IMR-90 (cell line): ENCODE measurements around the gene GRPEL2. TPM values are rescaled to one million over a fixed set of nuclear protein-coding genes. Genes with fewer than 3 reads are reported as not detected.

Source experiments
- ATAC-seq: fragments of 200-7000 bp; cut with Tn5 transposase; 2 replicates; pipeline ENCODE4 v1.9.1; 2020; ENCODE audit warnings: low read depth, mild to moderate bottlenecking, moderate library complexity
- BruUV-seq: library from RNA; stranded (reverse); fragments of 400-500 nt; replicated peaks from 2 replicates; lab custom pipeline; 2021; lab: Mats Ljungman, UMichigan
- CTCF ChIA-PET: fragments of 300-600 bp; formaldehyde crosslinking; extraction: SDS; loops from one replicate; lab custom pipeline; 2021; ENCODE audit warnings: antibody characterized with exemption; lab: Yijun Ruan, JAX
- POLR2A ChIA-PET: fragments of 300-600 bp; sonication (Branson Sonifier 250); formaldehyde crosslinking; loops from one replicate; lab custom pipeline; 2022; ENCODE audit warnings: antibody characterized with exemption; ENCODE audit not compliant: unreplicated experiment; lab: Charles Lee
- DNase-seq: peaks from one replicate; pipeline ENCODE4 v3.0.0; 2013
- H2AFZ ChIP-seq: replicated peaks from 2 replicates; pipeline ENCODE3; 2013; ENCODE audit warnings: low read length, mild to moderate bottlenecking; ENCODE audit not compliant: poor library complexity
- H2AK5ac ChIP-seq: 2 replicates; pipeline ENCODE4 v1.6.1; 2013; ENCODE audit warnings: low read depth, low read length, inconsistent platforms
- H2AK9ac ChIP-seq: replicated peaks from 2 replicates; pipeline ENCODE3; 2013; ENCODE audit warnings: mild to moderate bottlenecking, low read depth, low read length, moderate library complexity; ENCODE audit not compliant: poor library complexity
- H2BK120ac ChIP-seq: 2 replicates; pipeline ENCODE4 v1.6.1; 2013; ENCODE audit warnings: low read depth, low read length, inconsistent platforms
- H2BK15ac ChIP-seq: 3 replicates; pipeline ENCODE4 v1.6.1; 2013; ENCODE audit warnings: low read depth, low read length, inconsistent platforms
- H2BK20ac ChIP-seq: 2 replicates; pipeline ENCODE4 v1.6.1; 2013; ENCODE audit warnings: low read depth, mild to moderate bottlenecking, inconsistent platforms, low read length, moderate library complexity
- H2BK5ac ChIP-seq: 2 replicates; pipeline ENCODE4 v1.6.1; 2013; ENCODE audit warnings: mild to moderate bottlenecking, low read depth, low read length, inconsistent platforms; ENCODE audit not compliant: poor library complexity, severe bottlenecking
- H3K14ac ChIP-seq: replicated peaks from 2 replicates; pipeline ENCODE4 v1.6.1; 2013; ENCODE audit warnings: low read depth, low read length, inconsistent platforms
- H3K18ac ChIP-seq: 2 replicates; pipeline ENCODE4 v1.6.1; 2013; ENCODE audit warnings: low read depth, low read length, control low read depth
- H3K23ac ChIP-seq: 2 replicates; pipeline ENCODE4 v1.6.1; 2013; ENCODE audit warnings: low read depth, low read length, inconsistent platforms
- H3K27ac ChIP-seq: 2 replicates; pipeline ENCODE4 v1.5.1; 2013; ENCODE audit warnings: mild to moderate bottlenecking, control low read depth, low read length; ENCODE audit not compliant: insufficient read depth
- H3K27me3 ChIP-seq: 2 replicates; pipeline ENCODE4 v1.6.1; 2013; ENCODE audit warnings: low read length; ENCODE audit not compliant: control insufficient read depth, insufficient read depth
- H3K36me3 ChIP-seq: 2 replicates; pipeline ENCODE4 v1.6.1; 2013; ENCODE audit warnings: low read length, mixed read lengths; ENCODE audit not compliant: control insufficient read depth, insufficient read depth
- H3K4ac ChIP-seq: 2 replicates; pipeline ENCODE4 v1.6.1; 2013; ENCODE audit warnings: low read depth, low read length, inconsistent platforms
- H3K4me1 ChIP-seq: 2 replicates; pipeline ENCODE4 v1.6.1; 2013; ENCODE audit warnings: low read length, mixed read lengths; ENCODE audit not compliant: control insufficient read depth, insufficient read depth
- H3K4me2 ChIP-seq: 2 replicates; pipeline ENCODE4 v1.6.1; 2013; ENCODE audit warnings: low read depth, mild to moderate bottlenecking, control low read depth, low read length, moderate library complexity
- H3K4me3 ChIP-seq: 2 replicates; pipeline ENCODE4 v1.5.1; 2013; ENCODE audit warnings: low read depth, mild to moderate bottlenecking, control low read depth, low read length, moderate library complexity; ENCODE audit not compliant: insufficient read depth
- H3K56ac ChIP-seq: 2 replicates; pipeline ENCODE4 v1.6.1; 2013; ENCODE audit warnings: low read length, inconsistent platforms; ENCODE audit not compliant: insufficient read depth; ENCODE audit errors: extremely low read depth
- H3K79me1 ChIP-seq, 2 experiments: 2 replicates each; pipeline ENCODE4 v1.6.1; 2013; ENCODE audit warnings: low read length in 2 of 2, inconsistent platforms in 1 of 2, low read depth in 1 of 2
- H3K9ac ChIP-seq: 2 replicates; pipeline ENCODE4 v1.6.1; 2013; ENCODE audit warnings: low read depth, low read length, control low read depth
- H3K9me1 ChIP-seq: 2 replicates; pipeline ENCODE4 v1.6.1; 2013; ENCODE audit warnings: low read length, inconsistent platforms; ENCODE audit not compliant: insufficient read depth
- H3K9me3 ChIP-seq: 2 replicates; pipeline ENCODE4 v1.6.1; 2013; ENCODE audit warnings: low read length; ENCODE audit not compliant: control insufficient read depth, insufficient read depth
- H4K20me1 ChIP-seq: 2 replicates; pipeline ENCODE4 v1.6.1; 2013; ENCODE audit warnings: low read length, inconsistent platforms; ENCODE audit not compliant: insufficient read depth
- H4K5ac ChIP-seq: 2 replicates; pipeline ENCODE4 v1.6.1; 2013; ENCODE audit warnings: mild to moderate bottlenecking, low read depth, low read length, control low read depth
- H4K8ac ChIP-seq, 2 experiments: 2 replicates each; pipeline ENCODE4 v1.6.1; 2013; ENCODE audit warnings: low read depth in 2 of 2, low read length in 2 of 2, control low read depth in 1 of 2, inconsistent platforms in 1 of 2
- H4K91ac ChIP-seq: 2 replicates; pipeline ENCODE4 v1.6.1; 2013; ENCODE audit warnings: low read depth, low read length, inconsistent platforms; ENCODE audit not compliant: insufficient read depth
- BHLHE40 ChIP-seq: fragments of 150-350 bp; IDR thresholded peaks from 2 replicates; pipeline ENCODE4 v1.6.1; 2016; ENCODE audit warnings: mild to moderate bottlenecking, low read depth, low read length
- CEBPB ChIP-seq: IDR thresholded peaks from 2 replicates; pipeline ENCODE4 v1.6.1; 2012; ENCODE audit warnings: low read depth, low read length, improper control_type of control experiment
- CHD1 ChIP-seq: IDR thresholded peaks from 2 replicates; pipeline ENCODE4 v1.6.1; 2012; ENCODE audit warnings: low read depth, low read length, improper control_type of control experiment
- FOS ChIP-seq: fragments of 150-350 bp; IDR thresholded peaks from 2 replicates; pipeline ENCODE4 v1.6.1; 2016; ENCODE audit warnings: low read depth, low read length
- MAFK ChIP-seq: IDR thresholded peaks from 2 replicates; pipeline ENCODE4 v1.6.1; 2012; ENCODE audit warnings: low read depth, low read length, improper control_type of control experiment
- MAZ ChIP-seq: IDR thresholded peaks from 2 replicates; pipeline ENCODE4 v1.6.1; 2012; ENCODE audit warnings: low read depth, mild to moderate bottlenecking, low read length, improper control_type of control experiment, moderate library complexity, borderline replicate concordance
- MXI1 ChIP-seq: IDR thresholded peaks from 2 replicates; pipeline ENCODE4 v1.6.1; 2012; ENCODE audit warnings: low read depth, mild to moderate bottlenecking, low read length, moderate library complexity, borderline replicate concordance
- NFE2L2 ChIP-seq: fragments of 150-350 bp; IDR thresholded peaks from 2 replicates; pipeline ENCODE4 v1.6.1; 2016; ENCODE audit warnings: low read depth, mild to moderate bottlenecking, low read length
- POLR2A ChIP-seq: IDR thresholded peaks from 2 replicates; pipeline ENCODE4 v1.6.1; 2012; ENCODE audit warnings: mild to moderate bottlenecking, low read depth, low read length
- RAD21 ChIP-seq: IDR thresholded peaks from 2 replicates; pipeline ENCODE4 v1.6.1; 2012; ENCODE audit warnings: low read length, improper control_type of control experiment
- RCOR1 ChIP-seq: IDR thresholded peaks from 2 replicates; pipeline ENCODE4 v1.6.1; 2012; ENCODE audit warnings: mild to moderate bottlenecking, low read length, improper control_type of control experiment; ENCODE audit not compliant: insufficient replicate concordance
- RFX5 ChIP-seq: IDR thresholded peaks from 2 replicates; pipeline ENCODE4 v1.8.0; 2012; ENCODE audit warnings: low read depth, mild to moderate bottlenecking, low read length, moderate library complexity
- WGBS, 2 experiments: methylation state at CpG; one replicate each; pipeline versions ENCODE4 v1.1.5 to v1.1.7; 2013; ENCODE audit warnings: missing lambda C conversion rate in 2 of 2; ENCODE audit not compliant: insufficient read length in 1 of 2; ENCODE audit errors: extremely low coverage in 2 of 2; 5-methylcytosine and 5-hydroxymethylcytosine counted together
- dilution Hi-C: fragments of 300-500 bp; cut with HindIII; formaldehyde crosslinking; loops from one replicate; pipeline ENCODE4 v1.14.3; 2018; ENCODE audit warnings: low sequenced_read_pairs; ENCODE audit not compliant: unreplicated experiment
- in situ Hi-C: fragments of 300-500 bp; cut with MboI; formaldehyde crosslinking; loops from 3 replicates; pipeline ENCODE4 v1.14.3; 2019; ENCODE audit warnings: low sequenced_read_pairs, inconsistent platforms, mixed read lengths
- intact Hi-C: fragments of 100-400 bp; cut with micrococcal nuclease; formaldehyde crosslinking; loops from 2 replicates; pipeline ENCODE4 v1.10.0; 2022
- polyA plus RNA-seq, 3 experiments: library from polyadenylated mRNA; depleted of rRNA; stranded (reverse); fragments of >200 nt; gene quantifications; 2 replicates each; pipeline ENCODE4 v1.2.3, GENCODE V29; 2012; ENCODE audit warnings: low replicate concordance in 1 of 3
- total RNA-seq: library from RNA; depleted of rRNA; stranded (reverse); fragments of >200 nt; gene quantifications from 2 replicates; pipeline ENCODE4 v1.2.3, GENCODE V29; 2012
- TF ChIP-seq, protein P1 (sequence below): conservative IDR thresholded peaks from 2 replicates; pipeline ENCODE4 v1.5.1; 2012; ENCODE audit warnings: mild to moderate bottlenecking, low read depth, low read length, improper control_type of control experiment
- TF ChIP-seq, protein P2 (sequence below): fragments of 150-350 bp; IDR thresholded peaks from 2 replicates; pipeline ENCODE4 v1.6.1; 2016; ENCODE audit warnings: low read depth, mild to moderate bottlenecking, low read length, moderate library complexity, borderline replicate concordance
- TF ChIP-seq, protein P3 (sequence below): fragments of 150-350 bp; IDR thresholded peaks from 2 replicates; pipeline ENCODE4 v1.6.1; 2017; ENCODE audit warnings: mild to moderate bottlenecking, antibody characterized with exemption, low read length, low read depth

The GRPEL2 gene
- total and polyA plus RNA-seq, 2 of the 4 experiments (the other 2 are of a cell fraction), result 6.2 to 18.1 TPM

- intact Hi-C loops, result loop anchor here (5.0 kb wide), 2 partner anchors 198 to 253 kb away; no protein-coding TSS in a partner anchor
- dilution Hi-C loops, result no loop called here
Measured at GRCh38 chr5:149364719-149365118, 19.4 kb downstream of the GRPEL2 start.

More at GRCh38 chr5:149364719-149365118, 19.4 kb downstream of the GRPEL2 start:
- H3K23ac ChIP-seq, result no peak overlapping the region
- H2AK9ac ChIP-seq, result no peak overlapping the region
- POLR2A ChIA-PET, result no interaction called here
- no peaks in the 10 kb centered on the region for H4K20me1 ChIP-seq
- H3K18ac ChIP-seq, result no peak overlapping the region
- no peaks in the 10 kb centered on the region for H3K36me3 ChIP-seq
- no peak overlapping the region for H2BK15ac ChIP-seq
- WGBS, 2 experiments, result no CpG with 5 or more reads among the region's 2 CpGs
- no peak overlapping the region for H2BK120ac ChIP-seq
- H3K27me3 ChIP-seq, result no peaks in the 10 kb centered on the region
- no peak overlapping the region for H3K9ac ChIP-seq
- DNase-seq (no peak), ATAC-seq (no peak)
- no peak overlapping the region for H2AK5ac ChIP-seq
- no peak for TF ChIP-seq BHLHE40
- TF ChIP-seq MAFK, result no peak
- TF ChIP-seq FOS, result no peak
- no peak for TF ChIP-seq CEBPB
- TF ChIP-seq RFX5, result no peak
- TF ChIP-seq POLR2A, result no peak
- no peak for TF ChIP-seq RAD21
- no peak for TF ChIP-seq MXI1
- TF ChIP-seq, protein P1, sequence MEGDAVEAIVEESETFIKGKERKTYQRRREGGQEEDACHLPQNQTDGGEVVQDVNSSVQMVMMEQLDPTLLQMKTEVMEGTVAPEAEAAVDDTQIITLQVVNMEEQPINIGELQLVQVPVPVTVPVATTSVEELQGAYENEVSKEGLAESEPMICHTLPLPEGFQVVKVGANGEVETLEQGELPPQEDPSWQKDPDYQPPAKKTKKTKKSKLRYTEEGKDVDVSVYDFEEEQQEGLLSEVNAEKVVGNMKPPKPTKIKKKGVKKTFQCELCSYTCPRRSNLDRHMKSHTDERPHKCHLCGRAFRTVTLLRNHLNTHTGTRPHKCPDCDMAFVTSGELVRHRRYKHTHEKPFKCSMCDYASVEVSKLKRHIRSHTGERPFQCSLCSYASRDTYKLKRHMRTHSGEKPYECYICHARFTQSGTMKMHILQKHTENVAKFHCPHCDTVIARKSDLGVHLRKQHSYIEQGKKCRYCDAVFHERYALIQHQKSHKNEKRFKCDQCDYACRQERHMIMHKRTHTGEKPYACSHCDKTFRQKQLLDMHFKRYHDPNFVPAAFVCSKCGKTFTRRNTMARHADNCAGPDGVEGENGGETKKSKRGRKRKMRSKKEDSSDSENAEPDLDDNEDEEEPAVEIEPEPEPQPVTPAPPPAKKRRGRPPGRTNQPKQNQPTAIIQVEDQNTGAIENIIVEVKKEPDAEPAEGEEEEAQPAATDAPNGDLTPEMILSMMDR, result no peak
- no peak for TF ChIP-seq NFE2L2
- no peak for TF ChIP-seq RCOR1
- TF ChIP-seq, protein P2, sequence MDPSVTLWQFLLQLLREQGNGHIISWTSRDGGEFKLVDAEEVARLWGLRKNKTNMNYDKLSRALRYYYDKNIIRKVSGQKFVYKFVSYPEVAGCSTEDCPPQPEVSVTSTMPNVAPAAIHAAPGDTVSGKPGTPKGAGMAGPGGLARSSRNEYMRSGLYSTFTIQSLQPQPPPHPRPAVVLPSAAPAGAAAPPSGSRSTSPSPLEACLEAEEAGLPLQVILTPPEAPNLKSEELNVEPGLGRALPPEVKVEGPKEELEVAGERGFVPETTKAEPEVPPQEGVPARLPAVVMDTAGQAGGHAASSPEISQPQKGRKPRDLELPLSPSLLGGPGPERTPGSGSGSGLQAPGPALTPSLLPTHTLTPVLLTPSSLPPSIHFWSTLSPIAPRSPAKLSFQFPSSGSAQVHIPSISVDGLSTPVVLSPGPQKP, result no peak
- TF ChIP-seq, protein P3, sequence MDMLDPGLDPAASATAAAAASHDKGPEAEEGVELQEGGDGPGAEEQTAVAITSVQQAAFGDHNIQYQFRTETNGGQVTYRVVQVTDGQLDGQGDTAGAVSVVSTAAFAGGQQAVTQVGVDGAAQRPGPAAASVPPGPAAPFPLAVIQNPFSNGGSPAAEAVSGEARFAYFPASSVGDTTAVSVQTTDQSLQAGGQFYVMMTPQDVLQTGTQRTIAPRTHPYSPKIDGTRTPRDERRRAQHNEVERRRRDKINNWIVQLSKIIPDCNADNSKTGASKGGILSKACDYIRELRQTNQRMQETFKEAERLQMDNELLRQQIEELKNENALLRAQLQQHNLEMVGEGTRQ, result no peak
- no peak for TF ChIP-seq CHD1
- TF ChIP-seq MAZ, result no peak
- no peak overlapping the region for H3K4ac ChIP-seq
- H3K4me2 ChIP-seq, result no peak overlapping the region
- H3K4me3 ChIP-seq, result no peak overlapping the region
- no peak overlapping the region for H4K8ac ChIP-seq
- no peak overlapping the region for H3K14ac ChIP-seq
- 0 out of 2 replicates have a peak, but pooled peaks cover 2% of the 10 kb centered on the region for H3K4me1 ChIP-seq
- no peak overlapping the region for H2BK5ac ChIP-seq
- H3K9me3 ChIP-seq, result no peaks in the 10 kb centered on the region
- no peak overlapping the region for H2AFZ ChIP-seq
- no peak overlapping the region for H4K91ac ChIP-seq
- in situ Hi-C loops, result no loop called here
- CTCF ChIA-PET, result no interaction called here
- no peaks in the 10 kb centered on the region; the same call in 1 of the 2 replicates for H3K9me1 ChIP-seq
- H2BK20ac ChIP-seq, result no peak overlapping the region
- no peaks in the 10 kb centered on the region; a peak in 1 of 4 replicates for H3K79me1 ChIP-seq
- H3K27ac ChIP-seq, result no peak overlapping the region
- H4K5ac ChIP-seq, result no peak overlapping the region
- H3K56ac ChIP-seq, result no peak overlapping the region
- BruUV-seq, result no TSS peak
